SK-N-SH treated with all-trans-retinoic acid at 6 μM for 48 hours (cell line): ENCODE measurements around the gene PCTP.

Experiments
- ATAC-seq: fragments of 200-7000 bp; cut with Tn5 transposase; 3 replicates; pipeline ENCODE4 v1.9.1; 2020; ENCODE audit warnings: mild to moderate bottlenecking, moderate library complexity
- ARNTL ChIP-seq: fragments of 450-650 bp; formaldehyde crosslinking; IDR thresholded peaks from 2 replicates; pipeline ENCODE4 v1.5.0; 2020; ENCODE audit warnings: low read depth, mild to moderate bottlenecking, moderate library complexity, borderline replicate concordance
- BACH2 ChIP-seq: fragments of 250-450 bp; sonication (Bioruptor Pico); IDR thresholded peaks from 2 replicates; pipeline ENCODE4 v1.9.0; 2021; ENCODE audit warnings: mild to moderate bottlenecking, borderline replicate concordance
- CSDC2 ChIP-seq: fragments of 250-450 bp; sonication (Bioruptor Pico); IDR thresholded peaks from 2 replicates; pipeline ENCODE4 v1.5.0; 2020; ENCODE audit warnings: mild to moderate bottlenecking, moderate library complexity
- ESRRG ChIP-seq: fragments of 250-450 bp; sonication (Bioruptor Pico); IDR thresholded peaks from 2 replicates; pipeline ENCODE4 v1.6.1; 2021; ENCODE audit warnings: mild to moderate bottlenecking
- GLIS3 ChIP-seq: fragments of 250-450 bp; sonication (Bioruptor Pico); IDR thresholded peaks from 2 replicates; pipeline ENCODE4 v1.5.0; 2020; ENCODE audit warnings: mild to moderate bottlenecking, moderate library complexity
- ISL1 ChIP-seq: fragments of 250-450 bp; sonication (Bioruptor Pico); IDR thresholded peaks from 2 replicates; pipeline ENCODE4 v2.1.2; 2022; ENCODE audit warnings: mild to moderate bottlenecking, moderate library complexity
- OSR1 ChIP-seq: fragments of 250-450 bp; sonication (Bioruptor Pico); IDR thresholded peaks from 2 replicates; pipeline ENCODE4 v1.8.0; 2022; ENCODE audit warnings: moderate library complexity, mild to moderate bottlenecking, inconsistent platforms
- PATZ1 ChIP-seq: fragments of 250-450 bp; sonication (Bioruptor Pico); IDR thresholded peaks from 2 replicates; pipeline ENCODE4 v1.8.0; 2020; ENCODE audit warnings: mild to moderate bottlenecking, moderate library complexity, borderline replicate concordance
- POU6F1 ChIP-seq: fragments of 250-450 bp; sonication (Bioruptor Pico); IDR thresholded peaks from 2 replicates; pipeline ENCODE4 v1.8.0; 2021; ENCODE audit warnings: low read depth, mild to moderate bottlenecking, moderate library complexity, borderline replicate concordance
- PPARA ChIP-seq: fragments of 250-450 bp; sonication (Bioruptor Pico); IDR thresholded peaks from 2 replicates; pipeline ENCODE4 v1.5.0; 2020; ENCODE audit warnings: mild to moderate bottlenecking, borderline replicate concordance
- RARB ChIP-seq: fragments of 250-450 bp; sonication (Bioruptor Pico); IDR thresholded peaks from 2 replicates; pipeline ENCODE4 v1.8.0; 2021; ENCODE audit warnings: mild to moderate bottlenecking, moderate library complexity
- TCF4 ChIP-seq: fragments of 250-450 bp; sonication (Bioruptor Pico); IDR thresholded peaks from 2 replicates; pipeline ENCODE4 v1.8.0; 2021; ENCODE audit warnings: mild to moderate bottlenecking, moderate library complexity, borderline replicate concordance
- TOX ChIP-seq: fragments of 250-450 bp; sonication (Bioruptor Pico); IDR thresholded peaks from 2 replicates; pipeline ENCODE4 v1.8.0; 2021; ENCODE audit warnings: mild to moderate bottlenecking, moderate library complexity, borderline replicate concordance
- ZC3H10 ChIP-seq: fragments of 250-450 bp; sonication (Bioruptor Pico); IDR thresholded peaks from 2 replicates; pipeline ENCODE4 v1.5.1; 2021; ENCODE audit warnings: mild to moderate bottlenecking, moderate library complexity
- ZFP3 ChIP-seq: fragments of 250-450 bp; sonication (Bioruptor Pico); IDR thresholded peaks from 2 replicates; pipeline ENCODE4 v1.5.0; 2020; ENCODE audit warnings: mild to moderate bottlenecking, moderate library complexity
- ZFP30 ChIP-seq: fragments of 450-650 bp; formaldehyde crosslinking; IDR thresholded peaks from 2 replicates; pipeline ENCODE4 v1.5.0; 2022; ENCODE audit warnings: mild to moderate bottlenecking, moderate library complexity
- ZNF565 ChIP-seq: fragments of 450-650 bp; formaldehyde crosslinking; conservative IDR thresholded peaks from 2 replicates; pipeline ENCODE4 v1.5.0; 2020; ENCODE audit warnings: low read depth, mild to moderate bottlenecking, moderate library complexity
- ZNF70 ChIP-seq: fragments of 450-650 bp; formaldehyde crosslinking; IDR thresholded peaks from 2 replicates; pipeline ENCODE4 v1.5.0; 2020; ENCODE audit warnings: mild to moderate bottlenecking, moderate library complexity
- TF ChIP-seq, protein P1 (sequence below): fragments of 250-450 bp; sonication (Bioruptor Pico); IDR thresholded peaks from 2 replicates; pipeline ENCODE4 v1.5.0; 2020; ENCODE audit warnings: mild to moderate bottlenecking, moderate library complexity
- TF ChIP-seq, protein P2 (sequence below): fragments of 250-450 bp; sonication (Bioruptor Pico); IDR thresholded peaks from 2 replicates; pipeline ENCODE4 v1.5.1; 2020; ENCODE audit warnings: low read depth, mild to moderate bottlenecking, moderate library complexity
- TF ChIP-seq, protein P3 (sequence below): fragments of 250-450 bp; sonication (Bioruptor Pico); IDR thresholded peaks from 2 replicates; pipeline ENCODE4 v1.5.1; 2021; ENCODE audit warnings: mild to moderate bottlenecking, moderate library complexity

PCTP gene

DNA sequence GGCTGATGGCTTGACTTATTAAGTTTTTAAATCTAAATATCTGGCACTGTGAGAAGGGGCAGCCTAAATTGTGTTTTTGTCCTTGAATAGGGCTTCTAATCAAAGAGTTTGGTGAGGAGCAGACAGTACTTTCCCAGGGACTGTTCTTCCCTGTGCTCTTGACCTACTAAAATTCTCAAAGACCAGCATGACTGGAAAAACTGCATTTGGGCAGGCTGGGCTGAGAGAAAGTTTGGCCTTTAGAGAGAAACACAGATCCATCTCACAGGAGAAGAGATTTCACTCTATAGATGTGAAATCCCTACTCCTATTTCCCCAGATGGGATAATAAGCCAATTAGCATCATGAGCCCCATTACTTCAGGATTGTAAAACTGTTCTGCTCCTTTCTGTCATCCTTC is 7.3 kb downstream of the PCTP start:
- no peak for TF ChIP-seq RARB
- no peak for TF ChIP-seq PATZ1 (CRISPR knock-in tag)
- no peak for TF ChIP-seq OSR1 (CRISPR knock-in tag)
- no peak for TF ChIP-seq BACH2 (CRISPR knock-in tag)
- TF ChIP-seq ZC3H10 (CRISPR knock-in tag), result no peak
- TF ChIP-seq POU6F1, result no peak
- TF ChIP-seq, protein P1, sequence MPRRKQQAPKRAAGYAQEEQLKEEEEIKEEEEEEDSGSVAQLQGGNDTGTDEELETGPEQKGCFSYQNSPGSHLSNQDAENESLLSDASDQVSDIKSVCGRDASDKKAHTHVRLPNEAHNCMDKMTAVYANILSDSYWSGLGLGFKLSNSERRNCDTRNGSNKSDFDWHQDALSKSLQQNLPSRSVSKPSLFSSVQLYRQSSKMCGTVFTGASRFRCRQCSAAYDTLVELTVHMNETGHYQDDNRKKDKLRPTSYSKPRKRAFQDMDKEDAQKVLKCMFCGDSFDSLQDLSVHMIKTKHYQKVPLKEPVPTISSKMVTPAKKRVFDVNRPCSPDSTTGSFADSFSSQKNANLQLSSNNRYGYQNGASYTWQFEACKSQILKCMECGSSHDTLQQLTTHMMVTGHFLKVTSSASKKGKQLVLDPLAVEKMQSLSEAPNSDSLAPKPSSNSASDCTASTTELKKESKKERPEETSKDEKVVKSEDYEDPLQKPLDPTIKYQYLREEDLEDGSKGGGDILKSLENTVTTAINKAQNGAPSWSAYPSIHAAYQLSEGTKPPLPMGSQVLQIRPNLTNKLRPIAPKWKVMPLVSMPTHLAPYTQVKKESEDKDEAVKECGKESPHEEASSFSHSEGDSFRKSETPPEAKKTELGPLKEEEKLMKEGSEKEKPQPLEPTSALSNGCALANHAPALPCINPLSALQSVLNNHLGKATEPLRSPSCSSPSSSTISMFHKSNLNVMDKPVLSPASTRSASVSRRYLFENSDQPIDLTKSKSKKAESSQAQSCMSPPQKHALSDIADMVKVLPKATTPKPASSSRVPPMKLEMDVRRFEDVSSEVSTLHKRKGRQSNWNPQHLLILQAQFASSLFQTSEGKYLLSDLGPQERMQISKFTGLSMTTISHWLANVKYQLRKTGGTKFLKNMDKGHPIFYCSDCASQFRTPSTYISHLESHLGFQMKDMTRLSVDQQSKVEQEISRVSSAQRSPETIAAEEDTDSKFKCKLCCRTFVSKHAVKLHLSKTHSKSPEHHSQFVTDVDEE (CRISPR knock-in tag), result no peak
- TF ChIP-seq CSDC2 (CRISPR knock-in tag), result no peak
- no peak for TF ChIP-seq ZNF70 (CRISPR knock-in tag)
- no peak for TF ChIP-seq ARNTL
- no peak for TF ChIP-seq ZFP30 (CRISPR knock-in tag)
- TF ChIP-seq ISL1 (CRISPR knock-in tag), result no peak
- TF ChIP-seq GLIS3 (CRISPR knock-in tag), result no peak
- TF ChIP-seq ZNF565 (CRISPR knock-in tag), result no peak
- no peak for TF ChIP-seq PPARA (CRISPR knock-in tag)
- TF ChIP-seq, protein P2, sequence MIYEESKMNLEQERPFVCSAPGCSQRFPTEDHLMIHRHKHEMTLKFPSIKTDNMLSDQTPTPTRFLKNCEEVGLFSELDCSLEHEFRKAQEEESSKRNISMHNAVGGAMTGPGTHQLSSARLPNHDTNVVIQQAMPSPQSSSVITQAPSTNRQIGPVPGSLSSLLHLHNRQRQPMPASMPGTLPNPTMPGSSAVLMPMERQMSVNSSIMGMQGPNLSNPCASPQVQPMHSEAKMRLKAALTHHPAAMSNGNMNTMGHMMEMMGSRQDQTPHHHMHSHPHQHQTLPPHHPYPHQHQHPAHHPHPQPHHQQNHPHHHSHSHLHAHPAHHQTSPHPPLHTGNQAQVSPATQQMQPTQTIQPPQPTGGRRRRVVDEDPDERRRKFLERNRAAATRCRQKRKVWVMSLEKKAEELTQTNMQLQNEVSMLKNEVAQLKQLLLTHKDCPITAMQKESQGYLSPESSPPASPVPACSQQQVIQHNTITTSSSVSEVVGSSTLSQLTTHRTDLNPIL (CRISPR knock-in tag), result no peak
- no peak for TF ChIP-seq TCF4 (CRISPR knock-in tag)
- TF ChIP-seq, protein P3, sequence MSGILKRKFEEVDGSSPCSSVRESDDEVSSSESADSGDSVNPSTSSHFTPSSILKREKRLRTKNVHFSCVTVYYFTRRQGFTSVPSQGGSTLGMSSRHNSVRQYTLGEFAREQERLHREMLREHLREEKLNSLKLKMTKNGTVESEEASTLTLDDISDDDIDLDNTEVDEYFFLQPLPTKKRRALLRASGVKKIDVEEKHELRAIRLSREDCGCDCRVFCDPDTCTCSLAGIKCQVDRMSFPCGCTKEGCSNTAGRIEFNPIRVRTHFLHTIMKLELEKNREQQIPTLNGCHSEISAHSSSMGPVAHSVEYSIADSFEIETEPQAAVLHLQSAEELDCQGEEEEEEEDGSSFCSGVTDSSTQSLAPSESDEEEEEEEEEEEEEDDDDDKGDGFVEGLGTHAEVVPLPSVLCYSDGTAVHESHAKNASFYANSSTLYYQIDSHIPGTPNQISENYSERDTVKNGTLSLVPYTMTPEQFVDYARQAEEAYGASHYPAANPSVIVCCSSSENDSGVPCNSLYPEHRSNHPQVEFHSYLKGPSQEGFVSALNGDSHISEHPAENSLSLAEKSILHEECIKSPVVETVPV (CRISPR knock-in tag), result no peak

GRCh38 chr17:55760643-55761355 is 9.9 kb downstream of the PCTP start:
- no peak for ATAC-seq
- no peak for TF ChIP-seq ESRRG
- TF ChIP-seq, protein P2 (CRISPR knock-in tag), result no peak
- no peak for TF ChIP-seq ZNF565 (CRISPR knock-in tag)
- no peak for TF ChIP-seq TOX (CRISPR knock-in tag)
- no peak for TF ChIP-seq PATZ1 (CRISPR knock-in tag)
- TF ChIP-seq, protein P3 (CRISPR knock-in tag), result no peak
- no peak for TF ChIP-seq PPARA (CRISPR knock-in tag)
- TF ChIP-seq OSR1 (CRISPR knock-in tag), result no peak
- no peak for TF ChIP-seq ZFP3 (CRISPR knock-in tag)
- TF ChIP-seq ZFP30 (CRISPR knock-in tag), result no peak
- no peak for TF ChIP-seq RARB
- TF ChIP-seq, protein P1 (CRISPR knock-in tag), result no peak
- no peak for TF ChIP-seq ISL1 (CRISPR knock-in tag)
- TF ChIP-seq CSDC2 (CRISPR knock-in tag), result no peak

More for the DNA sequence above, 7.3 kb downstream of the PCTP start:
- no peak for ATAC-seq
